ENCODE data around the gene ACTL8. TPM values are rescaled to one million over a fixed set of nuclear protein-coding genes. Genes with fewer than 3 reads are reported as not detected.

Gene ACTL8
- total RNA-seq, 1 donor from 2014 or later, result not detected

DNA sequence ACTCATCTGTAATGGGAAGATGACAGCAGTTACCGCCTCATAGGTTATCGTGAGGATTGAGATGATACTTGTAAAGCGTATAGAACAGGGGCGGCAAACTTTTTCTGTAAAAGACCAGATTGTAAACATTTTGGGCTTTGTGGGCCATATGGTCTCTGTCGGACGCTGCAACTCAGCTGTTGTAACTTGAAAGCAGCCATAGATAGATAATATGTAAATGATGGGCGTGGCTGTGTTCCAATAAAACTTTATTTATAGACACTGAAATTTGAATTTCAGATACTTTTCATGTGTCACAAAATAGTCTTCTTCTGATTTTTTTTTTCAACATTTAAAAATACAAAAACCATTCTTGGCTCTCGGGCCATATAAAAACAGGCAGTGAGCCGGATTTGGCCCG is 15.8 kb downstream of the ACTL8 start:
- DNase-seq, result no peak

DNA sequence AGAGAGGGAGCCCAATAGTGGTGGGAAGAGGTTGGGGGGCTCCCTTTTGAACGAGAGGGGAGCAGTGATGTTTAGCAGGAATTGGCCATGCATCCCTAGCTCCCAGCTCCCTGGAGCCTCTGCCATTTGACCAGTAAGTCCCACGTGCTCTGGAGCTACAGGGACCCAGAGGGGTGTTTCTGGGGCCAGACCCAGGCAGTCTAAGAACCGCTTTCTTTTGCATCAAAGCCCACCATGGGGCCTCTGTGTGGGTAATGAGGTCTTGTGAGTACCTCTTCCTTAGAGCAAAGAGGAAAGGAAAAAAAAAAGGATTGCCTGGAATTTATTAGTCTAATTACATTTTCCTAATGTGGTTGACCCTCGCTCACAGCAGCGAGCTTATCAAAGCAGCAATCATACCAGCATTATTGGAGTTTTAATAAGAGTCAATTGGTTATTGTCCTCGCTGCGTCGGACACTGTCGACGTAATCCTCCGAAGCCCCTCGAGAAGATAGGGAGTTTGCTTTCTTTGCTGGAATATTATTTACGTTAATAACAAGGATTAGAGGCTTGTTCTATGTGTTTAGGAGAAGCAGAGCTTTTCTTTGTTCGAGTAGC is 17.6 kb downstream of the ACTL8 start:
- DNase-seq, result no peak

DNA sequence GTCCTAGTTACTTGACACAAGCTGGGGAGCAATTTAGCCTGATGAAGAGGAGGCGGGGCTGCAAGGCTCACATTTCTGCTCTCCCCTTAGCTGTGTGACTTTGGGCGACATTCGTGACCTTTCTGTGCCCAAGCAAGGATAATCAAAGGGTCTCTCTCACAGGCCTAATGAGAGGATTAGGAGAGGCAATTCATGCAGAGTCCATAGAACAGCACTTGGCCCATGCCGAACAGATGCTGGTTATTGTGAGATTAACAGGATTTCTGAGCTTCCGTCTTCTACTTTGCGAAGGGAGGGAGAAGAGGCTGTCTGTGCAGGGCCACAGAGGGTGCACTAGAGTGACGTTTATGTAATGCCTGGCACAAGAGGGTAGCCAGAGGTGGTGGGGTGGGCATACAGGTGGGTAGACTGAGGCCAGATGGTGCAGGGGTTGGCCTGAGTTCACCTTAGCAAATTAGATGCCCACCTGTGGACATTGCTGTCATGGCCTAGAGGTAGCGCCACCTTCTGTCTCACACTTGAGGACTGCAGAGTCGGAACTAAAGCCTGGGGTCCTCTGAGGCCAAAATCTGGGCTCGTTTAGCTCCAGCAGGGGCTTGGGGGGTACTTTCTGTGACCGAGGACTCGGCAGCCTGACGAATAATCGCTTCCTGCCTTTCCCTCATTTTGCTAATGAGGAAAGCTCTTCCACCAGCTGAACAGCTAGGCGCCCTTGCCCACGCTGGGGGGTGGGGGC is 18.6 kb downstream of the ACTL8 start:
- DNase-seq, result no peak

DNA sequence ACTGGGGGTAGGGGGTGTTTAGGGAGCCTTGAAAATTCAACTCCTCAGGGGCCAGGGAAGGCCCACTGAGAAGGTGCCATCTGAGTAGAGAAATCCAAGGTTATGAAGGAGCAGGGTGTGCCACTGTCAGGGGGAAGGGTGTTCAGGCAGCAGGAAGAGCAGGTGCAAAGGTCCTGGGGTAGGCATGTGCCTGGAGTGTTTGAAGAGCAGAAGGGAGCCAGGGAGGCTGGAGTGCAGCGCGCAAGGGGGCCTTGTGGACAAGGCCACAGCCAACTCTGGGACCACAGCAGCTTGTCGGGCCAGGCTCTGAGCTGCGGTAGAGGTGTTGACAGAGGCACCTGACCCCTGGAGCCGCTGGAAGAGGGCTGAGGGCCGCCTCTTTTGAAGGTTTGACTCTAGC is 19.3 kb downstream of the ACTL8 start:
- no peak for DNase-seq

DNA sequence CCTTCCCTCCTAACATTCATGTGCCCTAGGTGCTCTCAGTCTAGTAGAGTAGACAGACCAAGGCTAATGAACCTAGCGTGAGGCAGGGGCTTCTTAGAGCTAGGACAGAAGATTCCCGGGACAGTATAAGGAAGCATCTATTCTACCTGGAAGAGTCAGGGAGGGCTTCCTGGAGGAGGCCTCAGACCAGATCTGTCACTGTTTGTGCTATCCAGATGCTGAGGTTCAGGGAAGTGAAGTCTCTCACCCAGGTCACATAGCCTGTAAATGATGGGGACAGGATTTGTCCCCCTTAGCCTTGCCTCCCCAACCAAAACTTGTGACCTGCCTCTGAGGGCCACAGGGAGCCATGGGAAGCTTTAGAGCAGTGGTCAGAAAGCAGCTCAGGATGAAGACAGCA is 20.7 kb downstream of the ACTL8 start:
- DNase-seq, result no peak

DNA sequence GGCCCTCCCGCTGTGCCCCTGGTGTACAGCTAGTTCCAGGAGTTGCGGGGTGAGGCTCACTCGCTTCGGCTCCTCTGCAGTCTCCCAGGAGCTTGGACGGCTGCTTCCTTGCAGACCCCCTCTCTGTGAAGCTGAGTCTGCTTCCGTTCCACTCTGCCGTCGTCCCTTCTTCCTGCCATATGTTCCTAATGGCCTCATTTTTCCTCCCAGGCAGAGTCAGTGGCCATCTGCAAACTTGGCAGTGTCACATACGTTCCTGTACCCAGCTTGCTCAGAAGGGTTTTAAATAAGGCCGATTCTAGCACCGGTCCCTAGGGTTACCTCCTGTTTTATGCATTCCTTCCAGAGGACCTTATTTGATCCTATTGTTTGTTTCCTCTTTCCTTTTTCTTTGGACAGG is 21.3 kb downstream of the ACTL8 start:
- DNase-seq, result no peak

DNA sequence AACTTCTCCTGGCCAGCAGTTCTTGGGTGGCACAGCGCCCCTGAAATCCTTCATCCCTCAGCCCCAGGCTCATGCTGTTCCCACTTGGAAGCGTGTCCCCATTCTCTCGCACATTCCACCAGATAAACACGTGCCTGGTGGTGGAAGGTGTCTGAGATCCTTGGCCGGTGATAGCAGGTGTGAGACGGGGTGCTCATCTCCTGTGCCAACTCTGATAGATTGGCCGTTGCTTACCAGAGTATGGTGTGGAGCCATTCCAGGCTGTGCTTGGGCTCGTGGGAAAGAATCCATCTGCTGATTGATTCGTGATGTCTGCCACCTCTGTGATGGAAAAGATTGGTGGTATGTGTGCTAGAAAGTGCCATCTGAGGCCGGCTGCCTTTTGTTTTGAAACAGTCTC is 22.2 kb downstream of the ACTL8 start:
- DNase-seq, result no peak

DNA sequence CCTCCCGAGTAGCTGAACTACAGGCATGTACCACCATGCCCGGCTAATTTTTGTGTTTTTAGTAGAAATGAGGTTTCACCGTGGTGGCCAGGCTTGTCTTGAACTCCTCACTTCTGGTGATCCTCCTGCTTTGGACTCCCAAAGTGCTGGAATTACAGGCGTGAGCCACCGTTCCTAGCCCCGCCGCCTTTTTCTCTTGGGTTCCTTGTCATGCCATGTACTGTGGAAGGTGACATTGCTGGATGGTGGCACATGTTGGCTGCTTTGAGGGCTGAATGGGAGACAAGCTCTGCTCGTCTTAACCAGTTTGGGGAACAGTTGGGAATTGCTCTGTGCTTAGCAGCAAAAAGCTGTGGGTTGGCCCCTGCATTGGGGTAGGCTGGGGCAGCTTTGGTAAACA is 22.7 kb downstream of the ACTL8 start:
- DNase-seq, result no peak

DNA sequence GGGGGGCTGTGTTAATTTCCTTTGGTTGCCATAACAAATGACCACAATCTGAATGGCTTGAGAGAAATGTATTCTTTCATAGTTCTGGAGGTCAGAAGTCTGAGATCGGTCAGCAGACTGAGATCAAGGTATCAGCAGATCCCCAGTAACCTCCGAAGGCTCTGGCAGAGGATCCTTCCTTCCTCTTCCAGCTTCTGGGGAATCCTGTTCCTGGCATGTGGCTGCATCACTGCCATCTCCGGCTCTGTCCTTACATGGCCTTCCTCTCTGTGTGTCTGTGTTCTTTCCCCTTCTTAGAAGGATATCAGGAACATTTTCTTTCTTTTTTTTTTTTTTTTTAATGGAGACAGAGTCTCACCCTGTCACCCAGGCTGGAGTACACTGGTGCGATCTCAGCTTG is 25.8 kb downstream of the ACTL8 start:
- no peak for DNase-seq

DNA sequence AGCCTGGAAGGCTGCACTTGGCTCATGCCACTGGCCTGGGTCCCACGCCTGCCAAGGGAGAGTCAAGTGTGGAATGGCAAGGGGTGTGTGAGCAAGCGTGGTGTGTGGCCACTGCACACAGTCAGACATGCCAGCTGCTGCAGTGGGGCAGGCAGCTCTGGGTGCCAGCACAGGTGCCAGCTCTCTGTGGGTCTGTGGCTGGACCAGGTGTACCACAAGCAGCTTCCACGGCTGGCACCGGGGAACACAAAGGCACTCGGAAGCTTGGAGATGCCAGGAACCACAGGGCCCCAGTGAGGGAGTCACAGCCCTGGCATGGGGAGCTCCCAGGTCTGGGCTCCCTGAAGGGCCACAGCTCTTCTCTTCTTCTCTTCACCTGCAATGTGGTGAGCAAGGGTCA is 34.8 kb downstream of the ACTL8 start:
- no peak for DNase-seq

DNA sequence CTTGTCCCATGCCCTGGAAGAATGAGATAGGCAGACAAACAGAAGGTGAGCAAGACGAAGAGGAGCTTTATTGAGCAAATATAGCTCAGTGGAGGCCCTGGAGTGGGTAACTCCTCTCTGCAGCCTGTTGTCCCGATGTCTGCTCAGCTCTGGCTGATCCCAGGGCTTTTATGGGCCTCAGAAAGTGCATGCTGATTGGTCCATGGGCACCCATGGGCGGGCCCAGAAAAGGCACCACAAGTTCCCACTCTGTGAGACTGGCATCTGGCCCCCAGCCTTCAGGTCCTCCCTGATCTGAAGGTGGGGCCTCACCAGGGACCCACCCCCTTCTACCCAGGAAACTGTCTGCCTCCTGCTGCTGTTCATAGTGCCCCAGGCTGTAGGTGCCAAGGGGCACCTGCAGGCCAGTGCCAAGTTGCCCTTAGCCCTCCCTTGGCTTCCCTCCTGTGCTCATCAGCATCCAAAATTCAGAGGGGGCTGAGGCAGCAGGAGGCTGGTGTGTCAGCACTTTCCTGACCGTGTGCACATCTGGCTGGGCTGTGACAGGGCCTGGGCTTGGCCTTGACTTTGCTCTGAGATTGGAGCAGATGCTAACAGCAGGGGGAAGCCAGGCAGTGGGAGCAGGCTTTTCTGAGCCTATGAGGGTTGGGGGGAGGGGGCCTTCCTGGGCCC is 35.4 kb downstream of the ACTL8 start:
- no peak for DNase-seq

DNA sequence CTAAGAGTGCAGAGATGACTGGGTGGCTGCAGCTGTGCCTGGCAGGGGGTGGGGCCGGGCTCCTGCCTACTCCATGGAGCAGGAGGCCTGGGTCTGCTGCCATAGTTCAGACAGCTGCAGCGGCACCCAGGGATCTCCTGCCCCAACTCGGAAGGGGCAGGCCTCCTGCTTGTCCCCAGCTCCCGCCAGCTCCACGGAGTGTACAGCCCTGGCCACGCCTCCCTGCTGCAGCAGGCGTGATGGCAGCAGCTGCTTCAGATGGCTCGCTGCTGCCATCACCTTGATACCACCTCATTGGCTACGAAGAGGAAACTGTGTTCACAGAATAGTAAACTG is 35.9 kb downstream of the ACTL8 start:
- DNase-seq, result peak; percentile 79

DNA sequence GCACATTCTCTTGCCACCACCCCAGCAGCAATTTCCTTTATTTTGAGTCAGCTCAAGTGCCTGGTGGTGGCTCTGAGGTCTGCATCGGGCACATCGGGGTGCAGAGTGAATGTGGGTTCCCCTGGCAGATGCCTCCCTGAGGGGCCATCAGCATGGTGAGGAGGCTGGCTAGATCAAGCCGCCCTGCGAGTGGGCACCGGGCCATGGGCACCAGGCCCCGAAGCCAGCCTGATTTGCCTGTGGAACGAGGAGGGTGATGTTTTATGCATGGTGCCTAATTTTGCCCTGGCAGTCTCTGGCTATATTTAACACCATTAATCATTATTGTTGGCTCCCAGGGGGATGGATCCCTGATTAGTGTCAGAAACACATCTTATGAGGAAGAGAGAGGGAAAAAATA is 36.3 kb downstream of the ACTL8 start:
- no peak for DNase-seq

DNA sequence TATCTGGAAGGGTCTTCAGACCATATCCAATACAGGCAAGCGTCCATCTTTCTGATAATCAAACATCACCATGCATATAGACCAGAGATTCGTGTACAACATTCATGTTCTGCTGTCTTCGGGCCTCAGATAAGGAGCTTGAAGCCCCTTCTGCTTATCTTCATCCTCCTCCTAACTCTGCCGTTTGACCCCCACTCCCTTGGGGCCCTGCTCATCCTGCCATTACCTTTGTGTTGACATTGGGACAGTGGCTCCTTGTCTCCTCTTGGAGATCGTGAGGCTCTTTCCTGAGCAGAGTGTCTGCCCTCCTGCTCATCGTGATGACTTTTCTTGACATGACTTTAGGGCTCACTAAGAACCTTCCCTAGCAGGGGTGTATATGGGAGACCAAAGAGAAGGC is 37.3 kb downstream of the ACTL8 start:
- no peak for DNase-seq

DNA sequence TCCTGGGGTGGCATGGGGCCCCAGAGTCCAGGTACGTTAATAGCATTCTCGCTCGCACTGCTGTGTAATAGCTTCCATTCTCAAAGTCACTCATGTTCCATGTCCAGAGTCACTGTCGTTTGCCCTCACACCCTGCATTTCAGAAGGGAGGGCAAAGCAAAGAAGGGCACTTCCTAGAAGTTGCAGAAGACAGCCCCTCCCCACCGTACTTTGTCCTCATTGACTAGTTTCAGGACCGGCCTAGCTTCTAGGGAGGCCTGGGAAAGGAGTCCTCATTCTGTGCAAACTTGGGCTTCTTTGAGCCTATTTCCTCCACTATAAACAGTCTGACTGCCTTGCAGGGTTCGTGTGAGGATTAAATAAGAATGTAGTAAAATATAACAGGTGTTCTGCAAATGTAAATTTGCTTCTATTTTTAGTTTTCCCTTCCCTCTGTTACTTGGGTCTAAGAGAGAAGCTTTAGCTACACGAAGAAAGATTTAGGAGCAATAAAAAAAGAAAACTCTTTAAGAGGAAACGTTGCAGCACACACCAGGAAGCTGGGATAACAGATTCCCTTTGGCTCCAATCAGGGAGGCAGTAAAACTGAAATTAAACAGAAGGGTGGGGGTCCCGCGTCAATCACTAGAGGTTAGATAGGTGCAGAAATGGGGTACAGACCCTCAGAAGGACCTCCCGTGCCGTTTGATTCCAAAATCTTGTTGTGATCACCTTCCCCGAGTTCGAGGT is 40.1 kb downstream of the ACTL8 start:
- DNase-seq, result no peak

DNA sequence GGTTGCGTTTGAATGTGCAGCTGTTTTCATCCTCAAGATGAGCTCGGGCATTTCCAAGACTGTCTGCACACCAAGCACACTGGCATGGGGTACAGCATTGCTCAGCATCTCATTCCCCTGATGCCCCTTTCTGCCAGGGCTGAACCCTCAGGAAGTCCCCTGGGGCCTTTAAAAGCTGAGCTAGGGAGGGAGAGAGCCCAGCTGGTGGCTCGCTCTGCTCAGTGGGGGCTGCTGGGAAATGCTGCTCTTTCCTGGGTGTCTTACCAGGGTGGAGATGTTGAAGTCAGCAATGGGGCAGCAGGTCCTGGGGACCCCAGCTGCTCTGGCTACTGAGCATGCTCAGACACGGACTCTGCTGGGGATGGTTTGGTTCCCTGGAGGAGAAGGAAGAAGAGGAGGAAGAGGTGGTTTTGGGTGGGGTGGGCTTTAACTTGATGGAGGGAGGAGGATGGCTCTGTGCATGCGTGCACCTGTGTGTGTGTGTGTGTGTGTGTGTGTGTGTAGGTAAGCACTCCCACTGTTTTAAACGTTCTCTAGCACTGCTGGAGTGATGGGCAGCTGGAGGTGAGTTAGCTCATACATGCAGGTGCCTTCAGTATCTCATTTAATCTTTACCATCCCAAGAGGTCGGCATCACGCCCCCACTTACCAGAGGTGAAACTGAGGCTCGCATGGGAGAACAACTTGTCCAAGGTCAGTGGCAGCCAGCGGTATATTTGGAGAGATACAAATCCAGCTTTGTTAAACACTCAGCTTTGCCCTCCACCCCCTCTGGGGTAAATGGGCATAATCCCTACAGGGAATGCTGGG is 40.9 kb downstream of the ACTL8 start:
- DNase-seq, result no peak

DNA sequence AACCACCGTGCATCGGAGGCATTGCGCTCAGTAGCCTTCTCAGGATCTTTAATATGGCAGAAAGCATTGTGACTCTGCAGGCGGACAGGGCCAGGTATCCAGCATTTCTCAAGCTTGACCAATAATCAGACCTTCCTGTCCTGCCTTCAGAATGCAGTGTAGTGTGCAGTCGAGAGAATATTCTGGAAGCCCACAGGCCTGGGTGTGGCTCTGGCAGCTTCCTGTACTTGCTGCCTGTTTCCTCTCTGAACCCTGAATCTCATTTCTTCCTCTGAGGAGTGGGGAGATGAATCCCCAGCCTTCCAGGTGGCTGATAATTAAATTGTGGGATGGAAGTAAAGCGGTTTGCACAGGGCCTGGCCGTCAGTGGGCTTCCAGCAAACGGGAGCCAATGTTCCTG is 42.3 kb downstream of the ACTL8 start:
- DNase-seq, result no peak

DNA sequence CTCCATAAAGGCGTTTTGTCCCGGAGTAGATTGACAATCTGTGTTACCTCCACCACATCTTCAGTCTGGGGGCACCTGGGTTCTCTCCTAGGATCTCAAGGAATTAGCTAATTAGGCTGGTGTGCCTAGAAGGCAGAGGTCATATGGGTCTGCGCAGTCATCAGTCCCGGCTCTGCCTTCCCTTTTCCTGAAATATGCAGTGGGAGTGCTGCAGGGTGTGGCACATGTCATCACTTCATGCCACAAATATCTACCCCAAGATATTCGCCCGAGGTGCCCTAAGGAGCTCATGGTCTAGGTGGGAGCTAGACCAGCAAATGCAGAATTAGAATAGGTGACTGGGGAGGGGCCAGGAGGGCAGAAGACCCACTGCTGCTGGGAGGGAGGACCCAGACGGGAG is 42.9 kb downstream of the ACTL8 start:
- no peak for DNase-seq

DNA sequence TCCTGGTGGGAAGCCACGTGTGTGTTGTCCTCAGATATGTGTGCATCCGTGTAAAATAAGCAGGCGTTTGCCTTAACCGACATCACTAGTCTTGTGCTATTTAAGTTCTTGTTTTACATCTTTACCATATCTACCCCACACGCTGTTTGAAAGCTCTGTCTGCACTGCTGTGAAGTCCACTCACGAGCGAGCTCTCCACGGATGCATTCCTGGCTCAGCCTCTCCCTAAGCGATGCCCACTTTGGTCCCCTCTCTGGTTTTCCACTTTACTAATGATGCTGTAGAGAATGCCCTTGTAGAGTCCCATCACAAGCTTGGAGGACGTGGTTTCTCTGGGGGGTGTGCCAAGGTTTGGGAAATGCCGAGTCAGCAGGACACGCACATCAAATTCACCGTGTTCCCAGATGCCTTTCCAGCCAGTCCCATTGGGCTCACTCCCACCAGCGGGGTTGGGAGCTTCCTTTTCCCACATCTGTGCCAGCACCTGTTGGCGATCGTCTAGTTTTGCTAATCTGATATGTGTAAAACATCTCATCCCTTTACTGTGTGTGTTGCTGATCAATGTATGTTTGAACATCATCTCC is 43.8 kb downstream of the ACTL8 start:
- DNase-seq, result no peak

DNA sequence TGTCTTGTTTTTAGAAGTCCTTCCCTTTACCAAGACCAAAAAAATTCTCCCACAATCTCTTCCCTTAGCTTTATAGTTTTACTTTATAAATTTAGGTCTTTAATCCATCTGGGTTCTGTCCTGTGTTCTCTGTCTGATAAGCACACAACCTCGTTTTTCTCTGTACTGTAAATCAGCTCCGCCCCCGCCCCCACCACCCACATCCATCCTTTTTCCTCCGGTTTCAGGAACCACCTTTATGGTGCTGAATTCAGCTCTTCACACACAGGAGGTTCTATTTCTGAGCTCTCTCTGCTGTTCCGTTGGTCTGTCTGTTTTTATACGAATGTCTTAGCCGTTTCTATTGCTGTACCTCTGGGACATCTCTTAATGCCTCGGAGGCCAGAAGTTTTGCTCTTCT is 44.5 kb downstream of the ACTL8 start:
- DNase-seq, result no peak

DNA sequence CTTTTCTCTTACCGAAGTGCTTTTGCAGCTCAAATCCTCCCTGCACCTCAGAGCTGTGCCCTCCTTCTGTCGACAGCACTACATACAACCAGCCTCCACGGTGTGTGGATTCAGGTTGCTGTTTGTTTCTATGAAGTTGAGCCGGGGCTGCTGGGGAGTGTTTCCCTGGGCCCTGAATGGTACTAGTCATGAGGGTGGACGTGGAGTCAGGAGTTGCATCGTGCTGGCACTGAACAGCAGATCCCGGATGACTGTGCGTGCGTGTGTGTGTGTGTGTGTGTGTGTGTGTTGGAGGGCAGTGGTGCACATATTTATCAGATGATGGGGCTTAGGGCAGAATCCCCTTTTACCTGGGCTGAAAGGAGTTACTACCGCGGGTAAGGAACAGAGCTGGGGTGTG is 47.0 kb downstream of the ACTL8 start:
- DNase-seq, result no peak

DNA sequence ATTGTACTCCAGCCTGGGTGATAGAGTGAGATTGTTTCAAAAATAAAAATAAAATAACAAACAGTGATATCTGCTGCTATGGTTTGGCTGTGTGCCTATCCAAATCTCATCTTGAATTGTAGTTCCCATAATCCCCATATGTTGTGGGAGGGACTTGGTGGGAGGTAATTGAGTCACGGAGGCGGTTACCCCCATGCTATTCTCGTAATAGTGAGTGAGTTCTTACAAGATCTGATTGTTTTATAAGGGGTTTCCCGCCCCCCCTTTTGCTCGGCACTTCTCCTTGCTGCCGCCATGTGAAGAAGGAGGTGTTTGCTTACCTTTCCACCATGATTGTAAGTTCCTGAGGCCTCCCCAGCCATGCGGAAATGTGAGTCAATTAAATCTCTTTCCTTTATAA is 47.8 kb downstream of the ACTL8 start:
- DNase-seq, result no peak

Data from tongue (tissue), 2 donors.